ENCODE results near the gene RAB34. TPM values are rescaled to one million over a fixed set of nuclear protein-coding genes. Genes with fewer than 3 reads are reported as not detected.

Gene RAB34
- total and polyA plus RNA-seq, 9 of the 15 experiments (the other 6 are each of a cell fraction or from before 2014, with no cell fraction given): 0.07 to 3.8 (median 0.46) TPM; not detected in 1

- TF ChIP-seq MEIS2 (IDR thresholded peaks at IDR 0.05; ENCODE audit: partially characterized antibody) (no peak), ETV6 (IDR thresholded peaks at IDR 0.05; ENCODE audit: borderline replicate concordance in 1 of 2, low read depth in 2 of 2, low read length in 1 of 2) (no peak), ETV6 (CRISPR knock-in tag; IDR thresholded peaks at IDR 0.05; ENCODE audit: borderline replicate concordance) (no peak; the same call in 1 of the 2 replicates), RUNX1 (IDR thresholded peaks at IDR 0.05; ENCODE audit: low read depth) (peak; percentile 61; the same call in 1 of the 2 replicates), DMBX1 (CRISPR knock-in tag; IDR thresholded peaks at IDR 0.05; ENCODE audit: borderline replicate concordance) (0 out of 2 replicates have a peak, but pooled peaks have one; percentile 31), MTF1 (CRISPR knock-in tag; IDR thresholded peaks at IDR 0.05; ENCODE audit: borderline replicate concordance) (no peak), HOXB6 (CRISPR knock-in tag; IDR thresholded peaks at IDR 0.05; ENCODE audit: borderline replicate concordance) (0 out of 2 replicates have a peak, but pooled peaks have one; percentile 48), HNRNPLL (IDR thresholded peaks at IDR 0.05; ENCODE audit: low read depth, low read length, poor library complexity, severe bottlenecking) (peak; percentile 72), ZNF224 (CRISPR knock-in tag; IDR thresholded peaks at IDR 0.05) (no peak), HCFC1 (IDR thresholded peaks at IDR 0.05; ENCODE audit: low read depth, low read length) (no peak), NFYB (IDR thresholded peaks at IDR 0.05; ENCODE audit: extremely low read depth, insufficient read length) (peak; percentile 18), ZNF280B (CRISPR knock-in tag; IDR thresholded peaks at IDR 0.05) (no peak), ZMIZ1 (IDR thresholded peaks at IDR 0.05; ENCODE audit: low read depth in 2 of 2, low read length in 2 of 2) (peak in 1 of 2 experiments; percentile 10; a peak in 1 of 4 replicates), NR1H2 (CRISPR knock-in tag; IDR thresholded peaks at IDR 0.05) (peak; percentile 95), FOXO4 (CRISPR knock-in tag; IDR thresholded peaks at IDR 0.05) (no peak), FOXK1 (CRISPR knock-in tag; IDR thresholded peaks at IDR 0.05; ENCODE audit: borderline replicate concordance) (0 out of 2 replicates have a peak, but pooled peaks have one; percentile 10), FUS (optimal IDR thresholded peaks at IDR 0.05; ENCODE audit: low read depth, low read length) (peak; percentile 97), ZFP91 (CRISPR knock-in tag; IDR thresholded peaks at IDR 0.05) (peak; percentile 77), HMGN3 (IDR thresholded peaks at IDR 0.05; ENCODE audit: borderline replicate concordance, extremely low read depth, insufficient read length, low read depth, low read length) (no peak)
These were observed 8.1 kb upstream of the RAB34 start (continued) for GRCh38 chr17:28725660-28726225.
